Endothelial cell of umbilical vein (primary cell): Measurements from ENCODE around the gene FNDC8. TPM values are rescaled to one million over a fixed set of nuclear protein-coding genes. Genes with fewer than 3 reads are reported as not detected.

Experiments
- BruUV-seq: library from RNA; stranded (reverse); fragments of 400-500 nt; replicated peaks from 2 replicates; lab custom pipeline; 2021; lab: Mats Ljungman, UMichigan
- CTCF ChIA-PET: fragments of 300-600, 350-600 bp; sonication (Branson Sonifier 250); formaldehyde crosslinking; loops from one replicate; lab custom pipeline; 2021; ENCODE audit warnings: antibody characterized with exemption, inconsistent platforms; lab: Charles Lee
- POLR2A ChIA-PET: fragments of 300-600, 350-600 bp; sonication (Branson Sonifier 250); formaldehyde crosslinking; loops from one replicate; lab custom pipeline; 2021; ENCODE audit warnings: antibody characterized with exemption, inconsistent platforms; lab: Charles Lee
- DNase-seq: peaks from one replicate; pipeline ENCODE4 v3.0.0-alpha.2; 2011; ENCODE audit warnings: low read depth, low spot score
- FAIRE-seq: peaks from 2 replicates; lab custom pipeline; 2011; peaks lifted over from hg19 to GRCh38; lab: Jason Lieb, UNC
- H2AFZ ChIP-seq: 2 replicates; pipeline ENCODE4 v1.6.0; 2012; ENCODE audit warnings: low read depth, low read length, control low read depth, inconsistent platforms
- H3K27ac ChIP-seq: 2 replicates; pipeline ENCODE4 v1.5.1; 2011; ENCODE audit warnings: low read depth, mild to moderate bottlenecking, control low read depth, low read length, moderate library complexity; ENCODE audit not compliant: insufficient read depth
- H3K27me3 ChIP-seq, 2 experiments: 2 replicates each; pipeline versions ENCODE4 v1.6.0 to v1.6.1; 2011; ENCODE audit warnings: low read length in 2 of 2, mixed read lengths in 1 of 2; ENCODE audit not compliant: control insufficient read depth in 2 of 2, insufficient read depth in 2 of 2
- H3K36me3 ChIP-seq, 2 experiments: 2 replicates in 1 of 2; 3 replicates in 1 of 2; pipeline ENCODE4 v1.5.1; 2011; ENCODE audit warnings: low read length in 2 of 2, mild to moderate bottlenecking in 1 of 2, moderate library complexity in 1 of 2; ENCODE audit not compliant: control insufficient read depth in 2 of 2, insufficient read depth in 2 of 2; ENCODE audit errors: extremely low read depth in 1 of 2
- H3K4me1 ChIP-seq: 3 replicates; pipeline ENCODE4 v1.5.1; 2011; ENCODE audit warnings: mild to moderate bottlenecking, low read length; ENCODE audit not compliant: control insufficient read depth, insufficient read depth; ENCODE audit errors: extremely low read depth
- H3K4me2 ChIP-seq: 2 replicates; pipeline ENCODE4 v1.6.1; 2011; ENCODE audit warnings: low read length, control low read depth, mixed read lengths; ENCODE audit not compliant: insufficient read depth
- H3K4me3 ChIP-seq, 3 experiments: fragments of 200-600 bp in 1 of 3; sonication (generic), shearing (Covaris generic) in 1 of 3; replicated peaks in 1 of 3; 2 replicates each; pipeline ENCODE4 v1.5.1; 2011 to 2016; ENCODE audit warnings: control low read depth in 3 of 3, low read length in 3 of 3, mild to moderate bottlenecking in 2 of 3, inconsistent platforms in 1 of 3, low read depth in 1 of 3, moderate library complexity in 1 of 3; ENCODE audit not compliant: insufficient read depth in 1 of 3
- H3K79me2 ChIP-seq: 2 replicates; pipeline ENCODE4 v1.6.0; 2012; ENCODE audit warnings: low read length, inconsistent platforms; ENCODE audit not compliant: control insufficient read depth, insufficient read depth
- H3K9ac ChIP-seq: replicated peaks from 2 replicates; pipeline ENCODE3; 2011; ENCODE audit warnings: low read length, control low read depth; ENCODE audit not compliant: insufficient read depth; ENCODE audit errors: extremely low read depth
- H3K9me1 ChIP-seq: replicated peaks from 3 replicates; pipeline ENCODE4 v1.6.0; 2011; ENCODE audit warnings: mild to moderate bottlenecking, low read length; ENCODE audit not compliant: control insufficient read depth, insufficient read depth; ENCODE audit errors: extremely low read depth
- H3K9me3 ChIP-seq: replicated peaks from 2 replicates; pipeline ENCODE4 v1.5.1; 2012; ENCODE audit warnings: low read length, inconsistent platforms; ENCODE audit not compliant: control insufficient read depth, insufficient read depth
- H4K20me1 ChIP-seq: replicated peaks from 2 replicates; pipeline ENCODE3; 2011; ENCODE audit warnings: mild to moderate bottlenecking, low read length; ENCODE audit not compliant: control insufficient read depth, insufficient read depth; ENCODE audit errors: extremely low read depth
- CTCF ChIP-seq, 2 donors: IDR thresholded peaks; 1 replicate in 1 of 2; 2 replicates in 1 of 2; pipeline ENCODE4 v1.5.1; 2011; ENCODE audit warnings: low read length in 2 of 2, mild to moderate bottlenecking in 2 of 2, moderate library complexity in 2 of 2, control low read depth in 1 of 2, inconsistent platforms in 1 of 2, low read depth in 1 of 2; ENCODE audit not compliant: insufficient read depth in 1 of 2; ENCODE audit errors: extremely low read depth in 1 of 2
- FOS ChIP-seq: IDR thresholded peaks from 2 replicates; pipeline ENCODE4 v1.6.1; 2011; ENCODE audit warnings: mild to moderate bottlenecking, low read length, moderate library complexity, borderline replicate concordance; ENCODE audit not compliant: insufficient read depth
- GATA2 ChIP-seq: IDR thresholded peaks from 2 replicates; pipeline ENCODE4 v1.7.0; 2011; ENCODE audit warnings: low read depth, mild to moderate bottlenecking, moderate library complexity, mixed read lengths, low read length; ENCODE audit not compliant: insufficient read length, insufficient read depth
- MAX ChIP-seq: IDR thresholded peaks from 2 replicates; pipeline ENCODE4 v1.6.1; 2011; ENCODE audit not compliant: insufficient read depth, insufficient read length
- dilution Hi-C: fragments of 300-500 bp; cut with MboI; formaldehyde crosslinking; loops from one replicate; pipeline ENCODE4 v1.15.0; 2019; ENCODE audit warnings: low sequenced_read_pairs; ENCODE audit not compliant: extremely low pct_ligation_motif_present
- intact Hi-C: fragments of 100-400 bp; cut with micrococcal nuclease; formaldehyde crosslinking; loops from one replicate; pipeline ENCODE4 v1.10.0; 2022
- polyA plus RNA-seq, 4 experiments: library from polyadenylated mRNA; depleted of rRNA in 3 of 4; stranded (reverse) in 3 of 4; unstranded in 1 of 4; fragments of >200 nt; gene quantifications; 2 replicates each; pipeline versions ENCODE4 v1.2.1 to v1.2.3, GENCODE V29; 2011 to 2012; ENCODE audit warnings: missing spikeins in 1 of 4
- total RNA-seq: library from RNA; stranded (reverse); gene quantifications from 2 replicates; pipeline ENCODE4 v1.2.3, GENCODE V29; 2021

The FNDC8 gene
- total and polyA plus RNA-seq, 2 donors (not counting 3 experiments of a cell fraction or from before 2014, with no cell fraction given), result not detected

- intact Hi-C loops, result no loop called here
Measured at GRCh38 chr17:35167046-35167445, 45.6 kb downstream of the FNDC8 start.

More at GRCh38 chr17:35167046-35167445, 45.6 kb downstream of the FNDC8 start:
- FAIRE-seq, result no peak
- no peaks in the 10 kb centered on the region for H3K79me2 ChIP-seq
- H2AFZ ChIP-seq, result no peak overlapping the region
- ChIA-PET POLR2A (interaction anchor here (0.7 kb wide), 1 partner anchor 29 kb away, joined by 8 read pairs; no protein-coding TSS in a partner anchor), CTCF (interaction anchor here (0.7 to 5.9 kb wide), 3 partner anchors 9 to 368 kb away, joined by 3 to 186 read pairs (median 7); partner anchors contain the start of gene SLFN12L)
- H3K4me1 ChIP-seq, result no peaks in the 10 kb centered on the region
- peaks cover 0 to 2% of the 10 kb centered on the region in 2 experiments for H3K27me3 ChIP-seq
- BruUV-seq, result no TSS peak
- dilution Hi-C loops, result no loop called here
- H3K4me3 ChIP-seq, result no peak overlapping the region
- H3K9me3 ChIP-seq, result no peaks in the 10 kb centered on the region
- no peak overlapping the region for H3K27ac ChIP-seq
- H4K20me1 ChIP-seq, result no peaks in the 10 kb centered on the region
- TF ChIP-seq MAX (no peak), GATA2 (no peak), FOS (no peak), CTCF (IDR thresholded peaks at IDR 0.05; ENCODE audit: extremely low read depth in 1 of 2, insufficient read depth in 1 of 2, low read depth in 1 of 2, low read length in 2 of 2) (no peak)
- DNase-seq, result no peak
- H3K4me2 ChIP-seq, result no peak overlapping the region
- no peaks in the 10 kb centered on the region for H3K36me3 ChIP-seq
- no peaks in the 10 kb centered on the region for H3K9me1 ChIP-seq
- H3K9ac ChIP-seq, result no peak overlapping the region
